ENCODE data around the gene GNB5.
A peak's percentile ranks its signal among the peaks of the same experiment; 100 is the strongest.
"Not testable (repeated sequence)": the region's sequence is repeated elsewhere in the genome, so short reads cannot be mapped to it uniquely, and the experiment has no call there.

The GNB5 gene

GRCh38 chr15:52111517-52112202, 79.5 kb downstream of the GNB5 start:
- no peak for DNase-seq

DNA sequence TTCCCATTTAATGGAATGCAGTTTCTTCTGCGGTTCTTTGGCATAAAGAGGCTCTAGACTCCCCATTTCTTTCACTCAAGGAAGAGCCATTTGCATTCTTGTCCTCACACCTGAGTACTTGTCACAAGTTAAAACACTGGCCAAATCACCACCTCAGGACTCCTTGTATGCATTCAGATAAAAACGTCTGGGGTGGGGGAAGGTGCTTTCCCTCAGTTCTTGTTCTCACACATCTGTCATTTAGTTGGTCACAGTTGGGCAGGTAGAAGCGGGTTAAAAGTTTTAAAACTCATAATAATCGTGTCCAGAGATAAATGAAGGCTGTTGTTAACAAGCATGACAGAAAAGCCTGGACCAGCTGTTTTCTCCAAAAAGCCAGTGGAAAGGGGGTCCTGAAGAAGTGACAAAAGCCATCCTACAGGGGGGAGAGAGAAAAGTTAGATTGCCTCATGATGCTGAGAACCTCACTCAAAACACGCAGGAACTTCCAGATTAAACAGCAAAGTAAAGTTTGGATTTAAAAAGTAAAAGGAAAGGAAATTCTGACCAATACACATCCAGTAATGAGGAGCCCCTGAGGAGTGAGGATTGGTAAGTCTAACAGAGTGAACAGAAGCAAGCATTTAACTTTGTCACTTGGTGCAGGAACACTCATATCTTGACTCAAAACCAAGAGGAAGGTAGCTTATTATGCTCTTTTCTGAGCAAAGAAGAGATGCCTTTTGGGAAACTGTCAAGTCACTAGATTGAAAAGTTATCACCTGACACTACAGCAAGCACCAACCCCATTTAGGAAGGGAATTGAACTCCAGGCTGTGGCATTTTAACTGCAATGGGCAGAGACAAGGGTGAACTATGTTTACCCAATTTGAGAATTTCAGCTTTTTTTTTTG, 81.4 kb downstream of the GNB5 start:
- no peak for DNase-seq

GRCh38 chr15:52107238-52107637, 84.0 kb downstream of the GNB5 start:
- no peak for DNase-seq

- DNase-seq: no peak
Observed at GRCh38 chr15:52106641-52107040, 84.6 kb downstream of the GNB5 start.

DNA sequence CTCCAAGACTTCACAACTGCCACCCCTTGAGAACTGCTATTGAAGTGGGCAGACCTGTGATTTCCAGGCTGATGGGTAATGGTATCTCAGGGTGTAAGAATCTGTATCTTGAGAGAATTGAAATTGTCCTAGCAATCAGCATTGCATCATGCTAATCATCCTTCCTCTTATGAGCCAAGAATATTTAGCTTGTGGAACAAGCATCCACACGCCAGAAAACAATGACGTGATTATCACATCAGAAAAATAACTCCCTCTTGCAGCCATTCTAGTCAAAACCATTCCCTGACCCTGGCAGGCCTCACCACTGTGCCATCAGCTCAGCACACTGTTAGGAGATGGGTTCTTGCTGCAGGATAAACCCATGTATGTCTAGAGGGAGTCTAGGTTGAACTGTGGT, 85.3 kb downstream of the GNB5 start:
- DNase-seq: no peak

DNA sequence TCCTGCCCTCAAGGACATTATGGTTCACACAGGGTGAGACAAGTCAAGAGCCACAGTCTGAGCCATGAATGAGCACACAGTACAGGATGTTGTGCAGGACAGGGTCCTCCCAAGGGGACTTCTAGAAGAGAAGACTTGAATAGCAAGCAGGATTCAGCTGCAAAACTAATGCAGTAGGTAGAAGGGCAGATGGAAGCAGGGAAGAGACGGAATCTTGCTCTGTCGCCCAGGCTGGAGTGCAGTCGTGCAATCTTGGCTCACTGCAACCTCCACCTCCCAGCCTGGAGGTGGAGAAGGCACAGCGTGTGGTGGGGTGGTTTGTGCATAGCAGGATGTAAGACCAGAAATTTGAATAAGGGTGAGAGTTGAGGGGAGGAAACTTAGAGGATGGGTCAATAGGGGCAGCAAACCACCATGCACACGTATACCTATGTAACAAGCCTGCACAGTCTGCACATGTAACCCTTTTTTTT, 86.6 kb downstream of the GNB5 start:
- no peak for DNase-seq

DNA sequence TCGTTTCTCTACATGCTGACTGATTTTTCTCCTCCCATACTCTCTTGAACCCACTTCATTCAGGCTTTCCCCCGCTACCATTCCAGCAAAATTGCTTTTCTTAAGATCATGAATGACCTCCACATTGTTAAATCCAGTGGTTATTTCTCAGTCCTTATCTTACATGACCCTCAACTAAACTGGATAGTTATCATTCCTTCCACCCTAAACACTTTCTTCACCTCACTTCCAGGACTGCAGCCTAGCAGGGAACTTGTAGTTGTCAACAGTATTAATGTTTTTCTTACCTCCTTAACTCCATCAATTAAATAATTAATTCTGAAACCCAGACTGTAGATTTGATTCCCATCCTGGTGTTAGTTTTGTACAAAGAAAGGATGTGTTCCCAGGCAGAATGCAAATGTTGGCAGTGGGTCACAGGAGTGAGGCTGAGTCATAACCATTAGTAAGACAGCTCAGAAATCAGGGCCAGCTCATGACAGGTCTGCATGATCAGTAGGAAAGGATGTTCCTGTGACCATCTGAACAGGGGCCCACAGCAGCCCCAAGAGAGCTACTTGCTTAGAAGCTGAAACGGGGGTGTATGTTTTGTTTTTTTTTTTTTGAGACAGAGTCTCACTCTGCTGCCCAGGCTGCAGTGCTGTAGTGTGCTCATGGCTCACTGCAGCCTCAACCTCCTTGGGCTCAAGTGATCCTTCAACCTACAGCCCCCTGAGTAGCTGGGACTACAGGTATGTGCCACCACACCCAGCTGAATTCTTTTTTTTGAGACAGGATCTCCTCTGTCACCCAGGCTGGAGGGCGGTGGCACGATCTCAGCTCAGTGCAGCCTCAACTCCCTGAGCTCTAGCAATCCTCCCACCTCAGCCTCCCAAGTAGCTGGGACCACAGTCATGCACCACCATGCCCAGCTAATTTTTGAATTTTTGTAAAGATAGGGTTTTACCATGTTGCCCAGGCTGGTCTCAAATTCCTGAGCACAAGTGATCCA, 87.7 kb downstream of the GNB5 start:
- peak; percentile 16 to 62 for DNase-seq

- DNase-seq: no peak
Observed at GRCh38 chr15:52102463-52102862, 88.7 kb downstream of the GNB5 start.

DNA sequence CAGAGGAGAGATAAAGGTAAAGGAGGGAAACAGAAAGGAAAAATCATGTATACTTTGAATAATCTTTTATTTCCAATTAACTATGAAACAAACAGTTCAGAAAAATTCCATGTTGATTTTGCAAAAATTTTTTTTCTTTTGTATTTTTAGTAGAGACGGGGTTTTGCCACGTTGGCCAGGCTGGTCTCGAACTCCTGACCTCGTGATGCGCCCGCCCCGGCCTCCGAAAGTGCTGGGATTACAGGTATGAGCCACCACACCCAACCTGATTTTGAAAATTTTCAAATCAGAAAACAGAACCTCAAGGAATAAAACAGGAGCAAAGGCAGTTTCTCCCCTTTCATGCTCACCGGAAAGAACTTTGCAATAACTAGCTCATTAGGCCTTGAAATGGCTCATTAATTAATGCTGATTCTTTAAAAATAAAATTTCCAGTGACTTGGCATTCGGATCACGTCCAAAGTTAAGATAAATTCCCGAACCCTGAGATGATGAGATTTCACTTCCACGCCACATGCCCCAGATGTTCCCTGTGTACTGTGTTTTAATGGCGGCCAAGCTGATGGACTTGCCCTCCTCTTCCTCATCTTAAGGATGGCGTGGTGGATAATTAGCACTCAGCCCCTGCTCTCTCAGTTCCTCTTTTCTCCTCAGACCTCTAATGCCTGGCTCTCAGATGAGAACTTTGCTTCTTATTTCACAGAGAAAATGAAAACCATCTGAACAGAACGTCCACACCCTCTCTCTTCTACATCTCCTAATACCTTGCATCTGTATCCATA, 89.5 kb downstream of the GNB5 start:
- no peak for DNase-seq

DNA sequence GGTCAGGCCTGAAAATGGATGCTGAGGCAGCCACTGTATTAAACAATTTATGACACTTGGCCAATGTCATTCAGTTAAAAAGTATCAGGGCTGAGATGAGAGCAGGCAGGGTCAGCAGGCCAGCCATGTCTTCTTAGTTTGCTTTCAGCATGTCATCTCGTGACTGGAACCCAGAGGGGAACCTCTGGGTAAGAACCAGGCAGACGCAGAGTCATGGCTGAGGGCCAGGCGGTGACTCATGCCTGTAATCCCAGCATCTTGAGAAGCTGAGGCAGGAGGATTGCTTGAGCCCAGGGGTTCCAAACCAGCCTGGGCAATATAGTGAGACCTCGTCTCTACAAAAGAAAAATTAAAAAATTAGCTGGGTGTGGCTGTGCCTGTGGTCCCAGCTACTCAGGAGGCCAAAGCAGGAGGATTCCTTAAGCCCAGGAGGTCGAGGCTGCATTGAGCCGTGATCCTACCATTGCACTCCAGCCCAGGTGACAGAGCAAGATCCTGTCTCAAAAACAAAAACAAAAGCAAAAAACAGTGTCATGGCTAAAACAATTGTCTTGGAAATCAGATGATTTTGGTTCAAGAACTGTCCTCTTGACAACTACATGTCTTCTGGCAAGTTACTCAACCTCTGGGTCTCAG, 90.3 kb downstream of the GNB5 start:
- DNase-seq: peak in 1 of 2 experiments; percentile 16

- no peak for DNase-seq
Observed at GRCh38 chr15:52099651-52100272, 91.4 kb downstream of the GNB5 start.

- no peak for DNase-seq
Observed at GRCh38 chr15:52098323-52098722, 92.9 kb downstream of the GNB5 start.

DNA sequence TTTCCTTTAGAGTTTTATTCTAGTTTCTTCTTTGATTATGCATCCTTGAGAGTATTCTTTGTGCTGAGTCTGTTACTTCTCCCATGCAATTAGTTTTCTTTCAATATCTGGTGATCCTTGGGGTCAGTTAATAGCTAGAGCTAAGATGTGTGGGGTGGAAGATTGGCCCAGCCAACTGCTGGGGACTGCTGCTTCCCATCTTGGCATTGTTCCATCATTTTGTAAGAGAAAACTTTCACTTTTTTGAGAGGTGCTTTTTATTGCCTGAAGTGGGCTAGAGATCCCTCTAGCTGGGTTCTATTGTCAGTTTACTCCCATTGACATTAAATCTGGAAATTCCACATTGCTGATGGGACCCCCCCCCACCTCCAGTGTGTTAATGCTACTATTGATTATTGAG, 94.0 kb downstream of the GNB5 start:
- no peak for DNase-seq

DNA sequence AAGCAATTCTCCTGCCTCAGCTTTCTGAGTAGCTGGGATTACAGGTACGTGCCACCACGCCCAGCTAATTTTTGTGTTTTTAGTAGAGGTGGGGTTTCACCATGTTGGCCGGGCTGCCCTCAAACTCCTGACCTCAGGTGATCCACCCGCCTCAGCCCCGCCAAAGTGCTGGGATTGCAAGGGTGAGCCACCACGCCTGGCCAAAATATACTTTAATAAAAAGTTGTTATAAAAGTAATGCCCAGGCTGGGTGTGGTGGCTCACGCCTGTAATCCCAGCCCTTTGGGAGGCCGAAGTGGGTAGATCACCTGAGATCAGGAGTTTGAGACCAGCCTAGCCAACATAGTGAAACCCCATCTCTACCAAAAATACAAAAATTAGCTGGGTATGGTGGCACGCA, 94.7 kb downstream of the GNB5 start:
- not testable (repeated sequence) for DNase-seq

- DNase-seq: no peak
Observed at GRCh38 chr15:52095597-52096262, 95.5 kb downstream of the GNB5 start.

- DNase-seq: no peak
Observed at GRCh38 chr15:52094811-52095584, 96.2 kb downstream of the GNB5 start.

DNA sequence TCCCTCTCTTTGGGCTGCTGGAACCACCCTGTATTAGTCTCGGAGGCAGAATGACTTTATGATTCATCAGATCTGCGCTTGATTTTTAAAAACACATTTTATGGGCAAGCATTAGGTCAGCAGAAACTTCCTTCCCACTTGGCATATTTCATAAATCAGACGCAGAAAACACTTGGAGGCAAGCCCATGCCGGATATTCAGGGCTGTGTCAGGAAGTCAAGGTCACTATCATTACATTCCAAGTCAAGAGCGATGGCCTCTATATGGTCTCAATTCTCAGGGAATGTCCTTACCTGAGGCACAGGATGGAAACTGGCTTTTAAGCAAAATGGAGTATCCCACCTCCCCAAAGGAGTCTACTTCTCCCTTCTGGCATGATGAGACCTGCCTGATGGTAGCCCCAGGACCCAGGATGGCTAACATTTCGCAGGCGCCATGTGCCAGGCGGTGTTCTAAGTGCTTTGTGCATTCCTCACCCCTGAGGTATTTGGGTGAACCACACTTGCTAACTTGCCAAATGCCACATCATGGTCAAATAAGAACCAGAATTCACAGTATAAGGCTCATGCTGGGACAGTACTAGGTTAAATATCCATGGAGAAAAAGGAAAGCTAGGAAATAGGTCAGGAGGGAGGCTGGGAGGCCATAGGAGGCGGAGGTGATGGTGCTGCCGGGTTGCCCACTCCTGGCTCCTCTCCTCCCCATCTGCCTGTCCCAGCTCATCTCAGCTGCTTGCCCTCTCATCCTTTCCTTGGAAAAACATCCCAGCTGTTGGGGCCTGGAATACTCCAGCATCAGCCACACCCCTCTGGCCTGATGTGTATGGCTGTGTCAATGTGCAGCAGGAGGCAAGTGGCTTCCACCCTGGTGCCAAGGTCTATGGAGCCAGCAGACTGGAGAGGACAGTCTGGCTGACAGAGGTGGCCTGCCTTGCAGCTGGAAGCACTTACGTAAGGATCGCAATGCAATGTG, 97.4 kb downstream of the GNB5 start:
- DNase-seq: peak; percentile 30 to 66

- DNase-seq: no peak
Observed at GRCh38 chr15:52093167-52093538, 98.0 kb downstream of the GNB5 start.

Data from SW 1271 (cell line).